Skeletal muscle satellite cell (primary cell): ENCODE measurements around the gene ASPSCR1.
"Not testable (repeated sequence)": the region's sequence is repeated elsewhere in the genome, so short reads cannot be mapped to it uniquely, and the experiment has no call there.

Experiments
- H3K27me3 ChIP-seq: 2 replicates; pipeline ENCODE4 v1.7.0; 2013; ENCODE audit warnings: low read length; ENCODE audit not compliant: control insufficient read depth, insufficient read depth
- H3K36me3 ChIP-seq: 2 replicates; pipeline ENCODE4 v1.7.0; 2013; ENCODE audit warnings: mild to moderate bottlenecking, control low read depth, low read length; ENCODE audit not compliant: insufficient read depth
- H3K4me1 ChIP-seq: 2 replicates; pipeline ENCODE4 v1.7.0; 2013; ENCODE audit warnings: low read length; ENCODE audit not compliant: control insufficient read depth, insufficient read depth
- H3K4me2 ChIP-seq: 2 replicates; pipeline ENCODE4 v1.7.0; 2013; ENCODE audit warnings: mild to moderate bottlenecking, low read length
- H3K4me3 ChIP-seq: 2 replicates; pipeline ENCODE4 v1.7.0; 2013; ENCODE audit warnings: low read length
- H3K9ac ChIP-seq: 2 replicates; pipeline ENCODE4 v1.7.0; 2013; ENCODE audit warnings: mild to moderate bottlenecking, low read depth, low read length, moderate library complexity
- H3K9me3 ChIP-seq: replicated peaks from 2 replicates; pipeline ENCODE4 v1.7.0; 2013; ENCODE audit warnings: mild to moderate bottlenecking, control low read depth, low read length

ASPSCR1 gene

DNA sequence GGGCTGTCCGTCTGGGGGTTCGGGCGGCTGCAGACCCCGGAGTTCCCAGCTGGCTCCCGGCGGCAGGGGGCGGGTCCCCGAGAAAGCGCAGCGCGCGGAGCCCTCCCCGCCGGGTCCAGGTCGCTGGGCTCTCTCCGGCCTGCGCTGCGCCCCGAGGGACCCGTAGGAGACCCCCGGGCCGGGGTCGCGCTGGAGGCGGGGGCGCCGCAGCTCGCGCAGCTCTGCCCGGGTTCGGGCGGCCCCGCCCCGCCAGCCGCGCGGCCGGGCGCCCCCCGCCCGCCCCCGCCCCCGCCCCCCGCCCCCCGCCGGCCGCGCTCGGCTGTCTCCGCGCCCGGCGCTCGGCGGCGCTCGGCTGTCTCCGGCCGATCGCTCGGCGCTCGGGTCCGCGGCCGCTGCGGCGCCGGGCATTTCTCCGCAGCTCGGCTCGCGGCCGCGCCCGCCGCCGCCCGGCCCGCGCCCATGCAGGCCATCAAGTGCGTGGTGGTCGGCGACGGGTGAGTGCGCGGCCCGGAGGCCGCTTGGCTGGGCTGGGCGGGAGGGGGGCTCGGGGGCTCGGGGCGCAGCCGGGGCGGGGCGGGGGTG, 54.0 kb downstream of the ASPSCR1 start, which contains the start of gene RAC3:
Gene RAC3, plus strand, starts transcription at position 376 of the 582 bp plus-strand sequence. Its CDS starts 84 bp downstream, at position 460.
- no peaks in the 10 kb centered on the region for H3K36me3 ChIP-seq
- no peaks in the 10 kb centered on the region for H3K27me3 ChIP-seq
- peaks cover 18% of the 10 kb centered on the region for H3K4me1 ChIP-seq
- H3K9me3 ChIP-seq: no peaks in the 10 kb centered on the region
- peak within 1 kb of the TSS; percentile 87 for H3K4me2 ChIP-seq
- H3K9ac ChIP-seq: peak within 1 kb of the TSS; percentile 30
- peak within 1 kb of the TSS; percentile 66 for H3K4me3 ChIP-seq

- peak overlapping the region; percentile 58 for H3K4me3 ChIP-seq
- no peaks in the 10 kb centered on the region for H3K27me3 ChIP-seq
- no peaks in the 10 kb centered on the region for H3K9me3 ChIP-seq
- no peaks in the 10 kb centered on the region for H3K36me3 ChIP-seq
- peaks cover 24% of the 10 kb centered on the region for H3K4me1 ChIP-seq
- H3K4me2 ChIP-seq: peak overlapping the region; percentile 74
- no peak overlapping the region for H3K9ac ChIP-seq
Observed at GRCh38 chr17:82031885-82032627, 54.6 kb downstream of the ASPSCR1 start.

- no peaks in the 10 kb centered on the region for H3K9me3 ChIP-seq
- no peak overlapping the region for H3K9ac ChIP-seq
- H3K27me3 ChIP-seq: no peaks in the 10 kb centered on the region
- H3K4me2 ChIP-seq: no peak overlapping the region
- no peaks in the 10 kb centered on the region for H3K36me3 ChIP-seq
- H3K4me1 ChIP-seq: peaks cover 29% of the 10 kb centered on the region
- H3K4me3 ChIP-seq: no peak overlapping the region
Observed at GRCh38 chr17:82033359-82034085, 56.1 kb downstream of the ASPSCR1 start.

DNA sequence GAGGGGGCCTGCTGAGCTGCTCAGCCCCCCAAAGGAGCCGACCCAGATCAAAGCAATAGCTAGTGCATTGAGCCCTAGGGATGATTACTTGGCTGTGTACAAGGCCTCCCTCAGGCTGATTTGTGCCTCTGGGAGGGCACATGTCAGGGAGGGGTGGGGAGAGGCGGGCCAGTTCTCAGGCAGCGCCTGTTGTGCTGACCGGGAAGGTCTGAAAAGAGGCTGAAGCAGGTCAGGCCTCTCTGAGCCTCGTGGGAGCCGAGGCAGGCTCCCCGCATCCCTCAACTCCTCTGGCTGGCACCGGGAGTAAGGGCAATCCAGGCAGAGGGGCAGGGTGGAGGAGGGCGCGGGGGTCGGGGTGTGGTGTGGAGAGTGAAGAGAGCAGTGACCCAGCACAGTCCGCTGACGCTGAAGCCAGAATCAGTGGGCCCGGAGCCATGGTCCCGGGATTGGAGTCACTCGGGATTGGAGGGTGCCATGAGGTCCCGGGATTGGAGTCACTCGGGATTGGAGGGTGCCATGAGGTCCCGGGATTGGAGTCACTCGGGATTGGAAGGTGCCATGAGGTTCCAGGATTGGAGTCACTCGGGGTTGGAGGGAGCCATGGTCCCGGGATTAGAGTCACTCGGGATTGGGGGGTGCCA, 57.1 kb downstream of the ASPSCR1 start:
- Histone ChIP-seq H3K36me3 (no peaks in the 10 kb centered on the region), H3K4me2 (no peak overlapping the region), H3K27me3 (no peaks in the 10 kb centered on the region), H3K9ac (no peak overlapping the region), H3K9me3 (no peaks in the 10 kb centered on the region), H3K4me3 (no peak overlapping the region), H3K4me1 (peaks cover 29% of the 10 kb centered on the region)

GRCh38 chr17:82035488-82035887, 58.1 kb downstream of the ASPSCR1 start:
- Histone ChIP-seq H3K4me3 (no peak overlapping the region), H3K9me3 (no peaks in the 10 kb centered on the region), H3K9ac (no peak overlapping the region), H3K36me3 (no peaks in the 10 kb centered on the region), H3K27me3 (no peaks in the 10 kb centered on the region), H3K4me2 (peak overlapping the region; percentile 99), H3K4me1 (peaks cover 25% of the 10 kb centered on the region)

- peak overlapping the region; percentile 99 for H3K4me2 ChIP-seq
- H3K36me3 ChIP-seq: no peaks in the 10 kb centered on the region
- no peaks in the 10 kb centered on the region for H3K9me3 ChIP-seq
- peaks cover 21% of the 10 kb centered on the region for H3K4me1 ChIP-seq
- peak overlapping the region; percentile 87 for H3K4me3 ChIP-seq
- H3K27me3 ChIP-seq: no peaks in the 10 kb centered on the region
- H3K9ac ChIP-seq: peak overlapping the region; percentile 87
Observed at GRCh38 chr17:82035956-82036633, 58.7 kb downstream of the ASPSCR1 start.

DNA sequence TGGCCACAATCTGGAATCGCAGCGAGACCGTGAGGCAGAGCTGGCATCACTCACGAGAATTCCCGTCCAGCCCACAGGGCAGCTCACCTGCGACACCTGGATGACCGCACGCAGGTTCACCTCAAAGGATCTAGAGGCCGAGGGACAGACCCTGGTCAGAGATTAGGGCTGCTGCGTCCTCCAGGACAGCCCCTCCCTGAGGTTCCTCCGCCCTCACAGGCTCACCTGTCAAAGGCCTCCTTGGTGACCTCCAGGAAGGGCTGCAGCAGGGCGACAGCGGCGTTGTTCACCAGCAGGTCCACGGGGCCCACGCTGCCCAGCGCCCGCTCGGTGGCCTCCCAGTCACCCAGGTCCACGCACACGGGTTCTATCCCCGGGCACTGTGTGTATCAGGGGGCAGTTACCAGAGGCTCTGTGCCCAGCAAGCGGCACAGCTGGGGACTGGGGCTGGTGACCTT, 59.2 kb downstream of the ASPSCR1 start:
- H3K4me1 ChIP-seq: peaks cover 19% of the 10 kb centered on the region
- peak overlapping the region; percentile 99 for H3K4me2 ChIP-seq
- H3K9ac ChIP-seq: peak overlapping the region; percentile 87
- H3K36me3 ChIP-seq: no peaks in the 10 kb centered on the region
- H3K9me3 ChIP-seq: no peaks in the 10 kb centered on the region
- H3K27me3 ChIP-seq: no peaks in the 10 kb centered on the region
- peak overlapping the region; percentile 87 for H3K4me3 ChIP-seq

GRCh38 chr17:82037092-82037888, 59.9 kb downstream of the ASPSCR1 start, which contains the start of gene DCXR:
Gene DCXR, minus strand, starts transcription at chr17:82037697. Its CDS starts 15 bp downstream, at chr17:82037682.
- Histone ChIP-seq H3K4me2 (peak within 1 kb of the TSS; percentile 99), H3K27me3 (no peaks in the 10 kb centered on the region), H3K36me3 (no peaks in the 10 kb centered on the region), H3K4me1 (peaks cover 16% of the 10 kb centered on the region), H3K9ac (peak within 1 kb of the TSS; percentile 87), H3K4me3 (peak within 1 kb of the TSS; percentile 87), H3K9me3 (no peaks in the 10 kb centered on the region)

GRCh38 chr17:82037889-82038195, 60.4 kb downstream of the ASPSCR1 start:
- Histone ChIP-seq H3K9me3 (no peaks in the 10 kb centered on the region), H3K36me3 (no peaks in the 10 kb centered on the region), H3K4me2 (peak overlapping the region; percentile 99), H3K4me1 (peaks cover 15% of the 10 kb centered on the region), H3K4me3 (peak overlapping the region; percentile 87), H3K9ac (peak overlapping the region; percentile 20), H3K27me3 (no peaks in the 10 kb centered on the region)

GRCh38 chr17:82038796-82039409, 61.5 kb downstream of the ASPSCR1 start:
- H3K36me3 ChIP-seq, H3K4me3 ChIP-seq, H3K27me3 ChIP-seq, H3K9ac ChIP-seq, H3K9me3 ChIP-seq, H3K4me2 ChIP-seq: not testable (repeated sequence)
- H3K4me1 ChIP-seq: peaks cover 15% of the 10 kb centered on the region
